ENCODE measurements around the gene MAP1A.

The MAP1A gene

DNA sequence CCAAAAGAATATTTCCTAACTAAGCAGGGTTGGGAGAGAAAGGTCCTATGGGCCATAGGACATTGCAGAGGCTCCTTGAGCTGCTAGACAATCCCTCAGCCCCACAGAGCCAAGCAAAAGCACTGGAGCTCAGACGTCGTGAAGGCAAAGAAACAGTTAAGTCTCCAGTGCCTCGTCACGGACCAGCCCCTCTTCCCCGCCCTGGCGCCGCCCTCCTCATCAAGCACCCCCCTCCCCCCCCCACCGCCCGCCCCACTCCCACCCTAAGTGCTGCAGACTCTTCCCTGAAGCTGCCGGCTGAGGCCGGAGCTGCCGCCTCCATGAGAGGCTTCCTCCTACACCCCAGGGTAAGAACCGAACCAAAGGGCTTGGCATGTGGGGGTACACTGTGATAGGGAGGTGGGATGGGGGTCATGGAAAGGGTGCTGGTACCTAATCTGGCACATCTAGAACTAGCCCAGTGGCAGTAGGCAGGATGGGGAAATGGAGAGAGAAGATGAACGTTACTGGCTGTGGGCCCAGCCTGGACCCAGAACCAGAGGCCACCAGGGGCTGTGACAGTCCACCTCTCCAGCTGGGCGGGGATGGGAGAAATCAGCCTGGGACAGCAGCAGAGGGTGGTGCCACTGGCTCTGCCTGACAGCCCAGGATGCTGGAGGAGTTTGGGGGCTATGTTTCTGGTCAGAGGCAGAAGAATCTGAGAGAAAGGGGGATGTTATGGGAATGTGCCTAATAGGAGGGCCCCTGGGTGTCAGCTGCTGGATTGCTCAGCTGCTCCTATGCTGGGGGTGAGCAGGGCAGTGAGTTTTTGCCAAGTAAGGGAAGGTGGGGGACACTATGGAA, at the start of gene MAP1A:
Gene MAP1A, plus strand, starts transcription at position 255 of the 843 bp plus-strand sequence. CDS start 3,866 bp downstream, outside the sequence.
- Histone ChIP-seq H3K4me3 (ENCODE audit: low read length) (no peak within 1 kb of the TSS), H3K4me1 (ENCODE audit: low read length) (no peaks in the 10 kb centered on the region), H3K27ac (ENCODE audit: low read length) (no peak within 1 kb of the TSS), H3K79me2 (ENCODE audit: low read length) (no peaks in the 10 kb centered on the region), H3K9me2 (replicated peaks; ENCODE audit: insufficient read depth, low read length) (no peaks in the 10 kb centered on the region), H3K9ac (ENCODE audit: low read length) (no peak within 1 kb of the TSS), H3K36me3 (replicated peaks; ENCODE audit: insufficient read depth, low read length) (no peaks in the 10 kb centered on the region), H4K20me1 (ENCODE audit: insufficient read depth, low read length) (no peaks in the 10 kb centered on the region), H3K4me2 (ENCODE audit: low read depth, low read length) (no peak within 1 kb of the TSS), H2AFZ (ENCODE audit: low read length) (no peak within 1 kb of the TSS), H3K9me3 (replicated peaks; ENCODE audit: insufficient read depth, low read length) (no peaks in the 10 kb centered on the region), H3F3A (ENCODE audit: insufficient read depth, low read length) (no peaks in the 10 kb centered on the region), H3K27me3 (replicated peaks; ENCODE audit: insufficient read depth, low read length) (peaks cover 4% of the 10 kb centered on the region; the same call in 1 of the 2 replicates)
- DNase-seq: no peak
- TF ChIP-seq EZH2 (optimal IDR thresholded peaks at IDR 0.05; ENCODE audit: low read depth, low read length) (no peak), EZH2phosphoT487 (IDR thresholded peaks at IDR 0.05; ENCODE audit: low read length) (no peak)
- TF ChIP-seq, protein P1, sequence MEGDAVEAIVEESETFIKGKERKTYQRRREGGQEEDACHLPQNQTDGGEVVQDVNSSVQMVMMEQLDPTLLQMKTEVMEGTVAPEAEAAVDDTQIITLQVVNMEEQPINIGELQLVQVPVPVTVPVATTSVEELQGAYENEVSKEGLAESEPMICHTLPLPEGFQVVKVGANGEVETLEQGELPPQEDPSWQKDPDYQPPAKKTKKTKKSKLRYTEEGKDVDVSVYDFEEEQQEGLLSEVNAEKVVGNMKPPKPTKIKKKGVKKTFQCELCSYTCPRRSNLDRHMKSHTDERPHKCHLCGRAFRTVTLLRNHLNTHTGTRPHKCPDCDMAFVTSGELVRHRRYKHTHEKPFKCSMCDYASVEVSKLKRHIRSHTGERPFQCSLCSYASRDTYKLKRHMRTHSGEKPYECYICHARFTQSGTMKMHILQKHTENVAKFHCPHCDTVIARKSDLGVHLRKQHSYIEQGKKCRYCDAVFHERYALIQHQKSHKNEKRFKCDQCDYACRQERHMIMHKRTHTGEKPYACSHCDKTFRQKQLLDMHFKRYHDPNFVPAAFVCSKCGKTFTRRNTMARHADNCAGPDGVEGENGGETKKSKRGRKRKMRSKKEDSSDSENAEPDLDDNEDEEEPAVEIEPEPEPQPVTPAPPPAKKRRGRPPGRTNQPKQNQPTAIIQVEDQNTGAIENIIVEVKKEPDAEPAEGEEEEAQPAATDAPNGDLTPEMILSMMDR (IDR thresholded peaks at IDR 0.05; ENCODE audit: low read length): no peak

DNA sequence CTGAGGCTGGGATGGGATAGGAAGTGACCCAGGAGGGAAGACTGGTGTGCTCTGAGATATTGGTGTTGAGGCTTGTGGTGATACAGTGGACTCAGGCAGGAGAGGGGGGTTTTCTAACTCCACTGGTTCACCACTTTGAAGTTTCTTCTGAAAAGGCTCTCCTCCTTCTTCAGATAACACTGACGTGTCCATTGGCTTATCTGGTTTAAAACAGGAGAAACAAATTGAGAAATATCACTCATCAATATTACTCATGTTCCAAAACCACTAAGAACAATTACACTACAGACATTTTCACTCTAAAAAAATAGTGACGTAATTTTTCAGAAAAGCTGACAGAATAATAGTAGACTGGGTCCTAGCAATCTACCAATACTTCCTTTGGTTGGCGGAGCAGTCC, 47.5 kb upstream of the MAP1A start:
- H3K27ac ChIP-seq (ENCODE audit: low read length): no peak overlapping the region

DNA sequence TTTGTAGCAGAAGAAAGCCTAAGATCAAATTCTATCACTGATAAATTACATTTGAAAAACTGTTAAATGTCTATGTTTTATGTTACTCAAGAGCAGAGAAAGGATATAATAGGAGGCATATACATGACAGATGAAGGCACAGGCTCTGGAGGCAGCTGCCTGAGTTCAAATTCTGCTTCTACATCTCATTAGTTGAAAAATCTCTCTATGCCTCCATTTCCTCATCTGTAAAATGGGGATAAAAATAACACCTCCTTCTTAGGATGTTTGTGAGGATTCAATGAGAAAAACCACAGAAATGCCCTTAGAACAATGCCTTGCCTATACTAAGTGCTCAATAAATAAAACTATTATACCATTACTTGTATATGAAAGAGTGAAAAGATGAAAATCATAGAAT, 45.4 kb upstream of the MAP1A start:
- Histone ChIP-seq H4K20me1 (ENCODE audit: insufficient read depth, low read length) (no peaks in the 10 kb centered on the region), H3K9me3 (replicated peaks; ENCODE audit: insufficient read depth, low read length) (no peaks in the 10 kb centered on the region), H3K4me1 (ENCODE audit: low read length) (no peaks in the 10 kb centered on the region), H3F3A (ENCODE audit: insufficient read depth, low read length) (no peaks in the 10 kb centered on the region), H3K36me3 (replicated peaks; ENCODE audit: insufficient read depth, low read length) (no peaks in the 10 kb centered on the region; the same call in 1 of the 2 replicates), H3K4me2 (ENCODE audit: low read depth, low read length) (no peak overlapping the region), H3K27ac (ENCODE audit: low read length) (no peak overlapping the region), H3K79me2 (ENCODE audit: low read length) (no peaks in the 10 kb centered on the region), H3K27me3 (replicated peaks; ENCODE audit: insufficient read depth, low read length) (no peaks in the 10 kb centered on the region), H3K9ac (ENCODE audit: low read length) (no peak overlapping the region), H2AFZ (ENCODE audit: low read length) (no peak overlapping the region), H3K9me2 (replicated peaks; ENCODE audit: insufficient read depth, low read length) (no peaks in the 10 kb centered on the region), H3K4me3 (ENCODE audit: low read length) (no peak overlapping the region)
- DNase-seq: no peak
- TF ChIP-seq EZH2 (optimal IDR thresholded peaks at IDR 0.05; ENCODE audit: low read depth, low read length) (no peak), EZH2phosphoT487 (IDR thresholded peaks at IDR 0.05; ENCODE audit: low read length) (no peak)
- TF ChIP-seq, protein P1 (IDR thresholded peaks at IDR 0.05; ENCODE audit: low read length): no peak

More for the DNA sequence above, 47.5 kb upstream of the MAP1A start:
- Histone ChIP-seq H3F3A (ENCODE audit: insufficient read depth, low read length) (no peaks in the 10 kb centered on the region), H3K79me2 (ENCODE audit: low read length) (no peaks in the 10 kb centered on the region), H2AFZ (ENCODE audit: low read length) (no peak overlapping the region), H4K20me1 (ENCODE audit: insufficient read depth, low read length) (no peaks in the 10 kb centered on the region), H3K4me1 (ENCODE audit: low read length) (no peaks in the 10 kb centered on the region), H3K4me3 (ENCODE audit: low read length) (no peak overlapping the region), H3K9ac (ENCODE audit: low read length) (no peak overlapping the region), H3K9me2 (replicated peaks; ENCODE audit: insufficient read depth, low read length) (no peaks in the 10 kb centered on the region), H3K27me3 (replicated peaks; ENCODE audit: insufficient read depth, low read length) (no peaks in the 10 kb centered on the region), H3K36me3 (replicated peaks; ENCODE audit: insufficient read depth, low read length) (no peaks in the 10 kb centered on the region; the same call in 1 of the 2 replicates), H3K4me2 (ENCODE audit: low read depth, low read length) (no peak overlapping the region), H3K9me3 (replicated peaks; ENCODE audit: insufficient read depth, low read length) (no peaks in the 10 kb centered on the region)
- no peak for DNase-seq
- TF ChIP-seq, protein P1 (IDR thresholded peaks at IDR 0.05; ENCODE audit: low read length): no peak
- TF ChIP-seq EZH2phosphoT487 (IDR thresholded peaks at IDR 0.05; ENCODE audit: low read length) (no peak), EZH2 (optimal IDR thresholded peaks at IDR 0.05; ENCODE audit: low read depth, low read length) (no peak)
